Measurements from ENCODE around the gene C1orf210.

DNA sequence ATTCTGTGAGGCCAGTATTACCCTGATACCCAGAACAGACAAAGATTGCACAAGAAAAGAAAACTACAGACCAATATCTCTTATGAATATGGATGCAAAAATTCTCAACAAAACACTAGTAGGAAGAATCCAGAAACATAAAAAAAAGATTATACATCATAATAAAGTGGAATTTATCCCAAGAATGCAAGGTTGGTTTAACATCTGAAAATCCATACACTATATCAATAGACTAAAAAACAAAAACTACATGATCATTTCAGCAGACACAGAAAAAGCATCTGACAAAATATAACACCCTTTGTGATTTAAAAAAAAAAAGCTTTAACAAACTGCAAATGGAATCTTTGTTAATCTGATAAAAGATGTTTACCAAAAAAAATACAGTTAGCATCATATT, 40.0 kb upstream of the C1orf210 start:
- no peak for TF ChIP-seq CTCF (IDR thresholded peaks at IDR 0.05)
- no peak for TF ChIP-seq POLR2A (IDR thresholded peaks at IDR 0.05)
